Heart right ventricle (tissue), 16 donors: ENCODE data around the gene NBDY. TPM values are rescaled to one million over a fixed set of nuclear protein-coding genes. Genes with fewer than 3 reads are reported as not detected.

Experiments used
- ATAC-seq, 8 donors: fragments of 200-7000 bp; cut with Tn5 transposase; one replicate each; pipeline ENCODE4 v1.9.1; 2020; ENCODE audit warnings: mild to moderate bottlenecking in 8 of 8, moderate library complexity in 8 of 8, moderate number of reproducible peaks in 1 of 8
- DNase-seq, 2 donors: peaks; one replicate each; pipeline ENCODE4 v3.0.0-alpha.2; 2020
- H3K27ac ChIP-seq, 10 donors: fragments of 200-600 bp; sonication (generic) in 2 of 10; one replicate each; pipeline versions ENCODE4 v1.5.0 to v1.8.0; 2020 to 2022; ENCODE audit warnings: mild to moderate bottlenecking in 3 of 10
- H3K27me3 ChIP-seq, 7 donors: fragments of 200-600 bp; one replicate each; pipeline ENCODE4 v1.8.0; 2021 to 2022; ENCODE audit warnings: mild to moderate bottlenecking in 2 of 7
- H3K36me3 ChIP-seq, 9 donors: fragments of 200-600 bp; sonication (generic) in 1 of 9; one replicate each; pipeline versions ENCODE4 v1.5.0 to v1.8.0; 2020 to 2022; ENCODE audit warnings: mild to moderate bottlenecking in 2 of 9
- H3K4me1 ChIP-seq, 9 donors: fragments of 200-600 bp; sonication (generic) in 1 of 9; one replicate each; pipeline versions ENCODE4 v1.5.0 to v1.8.0; 2020 to 2022; ENCODE audit warnings: mild to moderate bottlenecking in 4 of 9
- H3K4me3 ChIP-seq, 10 donors: fragments of 200-600 bp; sonication (generic) in 2 of 10; one replicate each; pipeline versions ENCODE4 v1.5.0 to v1.8.0; 2020 to 2022; ENCODE audit warnings: mild to moderate bottlenecking in 7 of 10, moderate library complexity in 2 of 10
- H3K9me3 ChIP-seq, 11 donors: fragments of 200-600 bp in 10 of 11; sonication (generic) in 2 of 11; one replicate each; pipeline versions ENCODE4 v1.5.0 to v1.8.0; 2013 to 2022; ENCODE audit warnings: mild to moderate bottlenecking in 2 of 11, control low read depth in 1 of 11, moderate library complexity in 1 of 11
- CTCF ChIP-seq, 9 donors: fragments of 200-600 bp; sonication (generic) in 2 of 9; IDR thresholded peaks; one replicate each; pipeline versions ENCODE4 v1.5.0 to v1.8.0; 2021 to 2022; ENCODE audit warnings: antibody characterized with exemption in 9 of 9, mild to moderate bottlenecking in 5 of 9, moderate library complexity in 1 of 9
- WGBS, 2 donors: extraction: QIAGEN DNeasy Blood & Tissue Kit; methylation state at CpG; one replicate each; pipeline ENCODE4 v1.1.7; 2013; ENCODE audit warnings: inconsistent platforms in 1 of 2; 5-methylcytosine and 5-hydroxymethylcytosine counted together
- intact Hi-C, 10 donors: fragments of 100-400 bp; cut with DNase I; formaldehyde crosslinking; loops; one replicate each; pipeline versions ENCODE4 v1.11.1 to v1.14.2; 2022
- polyA plus RNA-seq, 2 donors: library from polyadenylated mRNA; stranded (reverse); fragments of 200-250 nt; gene quantifications; one replicate each; pipeline ENCODE4 v1.2.3, GENCODE V29; 2013
- total RNA-seq, 10 donors: library from RNA; stranded (reverse); fragmentation: NEBNext Ultra II Directional in 3 of 10; extraction: Animal tissue kit (Norgen Biotek cat#: 25700) in 3 of 10; gene quantifications; one replicate each; pipeline versions ENCODE4 v1.2.1 to v1.2.4, GENCODE V29; 2021 to 2023
- donor health status: Arrhythmogenic right ventricular cardiomyopathy.
- donor health status: ischemic (EF 13 %, LVEDD 7.1; RV severe dilation, severe dysfunction).
- donor health status: healthy with polysubstance abuse.
- donor health status: DM: no; HTN: yes; CAD: no.
- donor health status: DM: no; HTN: no; CAD: no.
- donor health status: ischemic (EF 25% LVEDD 6.9; RV normal size, moderate dysfunction).
- donor health status: ischemic (EF 25% LVEDD 5.7; RV mildly dilated, moderate dysfunction).
- donor health status: healthy.
- donor health status: DM: yes; HTN: yes; CAD: no.
- donor health status: Ischemic cardiomyopathy.
- donor health status: ischemic (EF 35%, LVEDD 5.7; RV mildly dilated, moderate dysfunction).
- donor health status: nonischemic (EF 11% LVEDD 7.7; RV severe dilation, severe dysfunction).
- donor health status: DM: yes; HTN: yes; CAD: no.
- donor health status: PGD.
- donor health status: ischemic (EF 29% LVEDD 5.4; RV normal size, mild dysfunction).
- donor health status: nonischemic (EF 23%, LVEDD 6.1; RV moderate dilation, normal function).

NBDY gene
- total and polyA plus RNA-seq, 12 donors: 11.4 to 36.7 (median 25.7) TPM

- Histone ChIP-seq H3K36me3 (peaks cover 0 to 9% (median 0%) of the 10 kb centered on the region in 9 donors), H3K4me3 (no peak overlapping the region), H3K27ac (no peak overlapping the region), H3K27me3 (peaks cover 0 to 8% (median 0%) of the 10 kb centered on the region in 7 donors), H3K4me1 (peaks cover 0 to 23% (median 0%) of the 10 kb centered on the region in 9 donors), H3K9me3 (no peaks in the 10 kb centered on the region)
- intact Hi-C loops: no loop called here
- 83 to 85% methylated on average over 7 of the region's 7 CpGs for WGBS, 2 donors
- no peak for TF ChIP-seq CTCF (IDR thresholded peaks at IDR 0.05)
- ATAC-seq: no peak
- no peak for DNase-seq
These were observed 60.6 kb downstream of the NBDY start for GRCh38 chrX:56789518-56790070.

GRCh38 chrX:56790778-56791177, 61.7 kb downstream of the NBDY start:
- Histone ChIP-seq H3K27me3 (peaks cover 0 to 8% (median 0%) of the 10 kb centered on the region in 7 donors), H3K9me3 (no peaks in the 10 kb centered on the region), H3K36me3 (peaks cover 0 to 9% (median 0%) of the 10 kb centered on the region in 9 donors), H3K4me1 (peaks cover 0 to 23% (median 0%) of the 10 kb centered on the region in 9 donors), H3K27ac (no peak overlapping the region), H3K4me3 (no peak overlapping the region)
- no peak for ATAC-seq
- DNase-seq: no peak
- intact Hi-C loops: no loop called here
- WGBS, 2 donors: 91 to 97% methylated on average over 7 of the region's 7 CpGs
- TF ChIP-seq CTCF (IDR thresholded peaks at IDR 0.05): no peak

GRCh38 chrX:56791456-56791855, 62.4 kb downstream of the NBDY start:
- intact Hi-C loops: no loop called here
- H3K27me3 ChIP-seq: peaks cover 0 to 8% (median 0%) of the 10 kb centered on the region in 7 donors

More at GRCh38 chrX:56791456-56791855, 62.4 kb downstream of the NBDY start:
- peaks cover 0 to 23% (median 0%) of the 10 kb centered on the region in 9 donors for H3K4me1 ChIP-seq
- H3K36me3 ChIP-seq: peaks cover 0 to 9% (median 0%) of the 10 kb centered on the region in 9 donors
- WGBS, 2 donors: 74 to 88% methylated on average over 3 of the region's 3 CpGs
- TF ChIP-seq CTCF (IDR thresholded peaks at IDR 0.05): no peak
- no peak overlapping the region for H3K4me3 ChIP-seq
- ATAC-seq: no peak
- DNase-seq: no peak
- H3K27ac ChIP-seq: peak overlapping the region in 1 of 10 donors; percentile 5
- H3K9me3 ChIP-seq: no peaks in the 10 kb centered on the region
